Stimulated activated CD8-positive, alpha-beta memory T cell treated with anti-CD3 and anti-CD28 coated beads, Interleukin-2, amount 100 ng/mL, for 48 hours (primary cell): ENCODE data around the gene RAPH1.
"Not testable (repeated sequence)": the region's sequence is repeated elsewhere in the genome, so short reads cannot be mapped to it uniquely, and the experiment has no call there.

Experiments
- DNase-seq, 2 donors: peaks; one replicate each; pipeline ENCODE4 v3.0.0-alpha.2; 2020; ENCODE audit warnings: low read depth in 2 of 2

The RAPH1 gene

GRCh38 chr2:203431391-203432185, 103.5 kb downstream of the RAPH1 start:
- DNase-seq: no peak

- DNase-seq: not testable (repeated sequence)
Measured at GRCh38 chr2:203429643-203430042, 105.5 kb downstream of the RAPH1 start.

GRCh38 chr2:203427061-203427460, 108.0 kb downstream of the RAPH1 start:
- no peak for DNase-seq

GRCh38 chr2:203418271-203418670, 116.8 kb downstream of the RAPH1 start:
- DNase-seq: no peak

- DNase-seq: no peak
Measured at GRCh38 chr2:203413796-203414195, 121.3 kb downstream of the RAPH1 start.

DNA sequence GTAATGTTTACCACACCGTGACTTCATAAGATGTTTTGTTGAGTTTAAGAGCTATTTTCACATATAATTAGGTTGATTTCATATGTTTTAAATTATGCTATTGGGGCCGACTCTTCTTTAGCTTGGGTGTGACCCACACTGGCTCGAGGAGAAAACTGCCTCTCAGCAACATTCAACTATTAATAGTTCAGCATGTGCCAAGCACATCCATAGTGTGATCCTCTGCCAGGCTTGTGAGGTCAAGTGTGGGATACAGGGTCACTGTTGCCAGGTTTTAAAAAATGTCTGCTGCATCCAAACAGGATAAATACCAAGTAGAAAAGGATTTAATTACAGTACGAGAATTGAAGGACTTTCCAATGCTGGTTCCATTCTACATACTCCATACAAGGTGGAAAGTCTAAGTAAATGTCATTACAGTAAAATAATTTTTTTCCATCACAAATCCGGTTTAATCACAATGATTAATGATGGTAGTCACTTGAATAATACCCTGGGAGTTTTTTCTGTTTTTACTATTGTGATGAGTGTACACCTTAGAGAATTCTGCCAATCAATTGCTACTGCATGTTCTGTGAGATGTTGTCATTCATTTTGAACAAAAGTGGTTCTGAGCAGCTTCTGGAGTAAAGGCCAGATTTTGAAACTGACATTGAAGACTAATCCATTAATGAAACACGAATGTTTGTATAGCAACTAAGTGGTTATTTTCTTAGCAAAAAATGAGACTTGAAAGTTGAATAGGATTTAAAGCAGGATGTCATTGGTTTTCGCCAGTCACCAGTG, 122.4 kb downstream of the RAPH1 start:
- no peak for DNase-seq

GRCh38 chr2:203407496-203407895, 127.6 kb downstream of the RAPH1 start:
- DNase-seq: no peak

DNA sequence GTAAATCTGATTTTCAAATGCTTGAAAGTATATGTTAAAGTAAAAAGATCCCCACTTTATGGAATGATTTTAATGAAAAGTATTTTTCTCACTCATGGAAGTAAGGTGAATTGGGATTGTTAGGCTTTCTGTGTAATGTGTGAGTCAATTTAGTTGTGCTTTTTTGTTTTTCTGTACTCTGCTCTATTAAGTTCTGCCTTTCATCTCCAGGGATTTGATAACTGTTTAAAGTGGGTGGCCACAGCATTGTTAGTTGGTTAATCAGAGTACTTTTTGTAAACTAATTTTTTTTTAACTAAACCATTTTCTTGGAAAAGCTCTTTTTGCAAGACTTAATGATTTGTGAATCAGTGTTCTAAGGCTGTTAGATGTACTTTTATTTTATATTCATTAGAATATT, 130.1 kb downstream of the RAPH1 start:
- DNase-seq: no peak

DNA sequence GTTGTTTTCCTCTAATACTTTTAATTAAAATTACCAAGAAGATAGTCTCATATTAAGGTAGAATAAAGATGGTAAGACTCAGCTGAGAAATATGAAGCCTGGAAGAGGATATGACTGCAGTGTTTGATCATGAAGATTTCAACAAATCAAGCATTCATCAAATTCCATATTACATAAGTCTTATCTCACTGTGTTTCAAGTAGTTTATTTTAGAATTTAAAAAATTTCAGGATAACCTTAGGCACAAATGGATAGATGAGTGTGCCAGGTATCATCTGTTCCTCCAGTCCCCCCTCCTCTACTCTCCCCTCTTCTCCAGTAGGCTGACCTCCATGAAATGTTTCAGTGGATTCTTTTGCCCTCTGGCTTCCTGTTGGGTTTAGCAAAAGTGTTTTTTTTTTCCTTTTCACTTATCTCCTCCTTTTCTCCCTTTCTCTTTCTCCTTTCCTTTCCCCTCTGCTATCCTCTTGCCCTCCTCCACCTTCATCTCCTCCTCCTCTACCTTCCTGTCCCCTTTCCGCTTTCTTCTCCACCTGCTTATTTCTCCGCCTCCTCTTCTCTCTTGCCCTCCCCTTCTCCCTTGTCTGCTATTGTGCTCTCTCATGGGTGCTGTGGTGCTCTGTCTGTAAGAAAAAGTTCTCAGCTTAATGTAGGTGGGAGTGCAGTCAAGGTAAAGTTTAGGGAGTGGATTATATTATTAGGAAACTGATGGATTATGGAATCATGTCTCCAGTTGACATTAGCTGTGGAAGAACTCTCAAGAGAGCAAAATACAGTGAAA, 134.1 kb downstream of the RAPH1 start:
- no peak for DNase-seq

DNA sequence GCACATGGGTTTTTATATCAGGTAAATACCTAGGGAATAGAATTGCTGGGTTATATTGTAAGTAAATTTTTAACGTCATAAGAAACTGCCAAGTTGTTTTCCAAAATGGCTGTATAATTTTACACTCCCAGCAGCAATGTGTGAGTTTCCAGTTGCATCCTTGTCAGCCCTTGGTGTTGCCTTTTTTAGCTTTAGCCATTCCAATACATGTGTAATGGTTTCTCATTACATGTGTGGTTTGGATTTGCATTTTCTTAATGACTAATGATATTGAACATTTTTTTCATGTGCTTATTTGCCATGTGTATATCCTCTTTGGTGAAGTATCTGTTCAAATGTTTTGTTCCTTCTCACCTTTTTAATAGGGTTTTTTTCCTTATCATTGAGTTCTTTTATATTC, 136.1 kb downstream of the RAPH1 start:
- DNase-seq: no peak

DNA sequence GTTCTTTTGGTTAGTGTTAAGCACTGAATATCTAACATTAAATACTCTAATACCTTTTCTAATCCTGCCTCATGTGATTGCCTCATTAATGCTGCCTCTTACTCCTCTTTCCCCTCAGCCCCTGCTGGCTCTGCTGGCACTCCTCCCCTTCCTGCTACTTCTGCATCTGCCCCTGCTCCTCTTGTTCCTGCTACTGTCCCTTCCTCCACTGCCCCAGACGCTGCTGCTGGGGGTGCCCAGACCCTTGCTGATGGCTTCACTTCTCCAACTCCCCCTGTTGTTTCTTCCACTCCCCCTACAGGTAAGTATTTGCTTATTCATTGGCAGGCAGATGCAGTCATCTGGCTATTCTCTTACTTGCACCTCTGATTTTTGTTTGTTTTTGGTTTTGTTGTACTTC, 138.4 kb downstream of the RAPH1 start:
- DNase-seq: no peak

GRCh38 chr2:203395858-203396257, 139.2 kb downstream of the RAPH1 start:
- no peak for DNase-seq

DNA sequence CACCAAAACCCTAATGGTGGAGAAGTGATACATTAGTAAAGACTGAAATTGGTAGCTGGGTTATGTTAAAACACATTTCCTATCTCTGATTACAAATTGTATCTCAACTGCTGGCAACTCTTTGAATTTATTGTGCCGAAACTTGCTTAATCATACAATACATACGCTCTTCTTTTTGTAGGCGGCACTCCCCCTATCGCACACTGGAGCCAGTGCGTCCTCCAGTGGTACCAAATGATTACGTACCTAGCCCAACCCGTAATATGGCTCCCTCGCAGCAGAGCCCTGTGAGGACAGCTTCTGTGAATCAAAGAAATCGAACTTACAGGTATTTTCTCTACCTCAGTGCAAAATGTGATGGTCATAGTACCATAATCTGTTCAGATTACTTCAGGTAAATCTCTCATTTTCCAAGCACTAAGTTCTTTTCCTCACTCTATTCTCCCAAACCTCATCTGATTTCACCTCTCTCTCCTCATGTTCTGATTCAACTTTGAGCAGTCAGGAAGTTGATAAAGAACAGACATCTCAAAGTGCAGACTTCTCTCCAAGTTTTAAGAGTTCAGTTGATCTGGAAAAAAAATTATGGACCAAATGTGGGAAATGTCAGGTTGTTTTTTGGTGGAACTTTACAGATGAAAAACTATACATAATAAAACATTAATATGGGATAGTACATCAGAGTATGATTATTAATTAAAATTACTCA, 140.4 kb downstream of the RAPH1 start:
- no peak for DNase-seq

- DNase-seq: not testable (repeated sequence)
Measured at GRCh38 chr2:203388153-203388552, 146.9 kb downstream of the RAPH1 start.

- no peak for DNase-seq
Measured at GRCh38 chr2:203383038-203383437, 152.1 kb downstream of the RAPH1 start.

- DNase-seq: no peak
Measured at GRCh38 chr2:203379156-203379555, 155.9 kb downstream of the RAPH1 start.

- no peak for DNase-seq
Measured at GRCh38 chr2:203376173-203376572, 158.9 kb downstream of the RAPH1 start.

DNA sequence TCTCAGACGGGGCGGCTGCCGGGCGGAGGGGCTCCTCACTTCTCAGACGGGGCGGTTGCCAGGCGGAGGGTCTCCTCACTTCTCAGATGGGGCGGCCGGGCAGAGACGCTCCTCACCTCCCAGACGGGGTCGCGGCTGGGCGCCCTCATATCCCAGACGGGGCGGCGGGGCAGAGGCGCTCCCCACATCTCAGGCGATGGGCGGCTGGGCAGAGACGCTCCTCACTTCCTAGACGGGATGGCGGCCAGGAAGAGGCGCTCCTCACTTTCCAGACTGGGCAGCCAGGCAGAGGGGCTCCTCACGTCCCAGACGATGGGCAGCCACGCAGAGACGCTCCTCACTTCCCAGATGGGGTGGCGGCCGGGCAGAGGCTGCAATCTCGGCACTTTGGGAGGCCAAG, 162.4 kb downstream of the RAPH1 start:
- DNase-seq: not testable (repeated sequence)

DNA sequence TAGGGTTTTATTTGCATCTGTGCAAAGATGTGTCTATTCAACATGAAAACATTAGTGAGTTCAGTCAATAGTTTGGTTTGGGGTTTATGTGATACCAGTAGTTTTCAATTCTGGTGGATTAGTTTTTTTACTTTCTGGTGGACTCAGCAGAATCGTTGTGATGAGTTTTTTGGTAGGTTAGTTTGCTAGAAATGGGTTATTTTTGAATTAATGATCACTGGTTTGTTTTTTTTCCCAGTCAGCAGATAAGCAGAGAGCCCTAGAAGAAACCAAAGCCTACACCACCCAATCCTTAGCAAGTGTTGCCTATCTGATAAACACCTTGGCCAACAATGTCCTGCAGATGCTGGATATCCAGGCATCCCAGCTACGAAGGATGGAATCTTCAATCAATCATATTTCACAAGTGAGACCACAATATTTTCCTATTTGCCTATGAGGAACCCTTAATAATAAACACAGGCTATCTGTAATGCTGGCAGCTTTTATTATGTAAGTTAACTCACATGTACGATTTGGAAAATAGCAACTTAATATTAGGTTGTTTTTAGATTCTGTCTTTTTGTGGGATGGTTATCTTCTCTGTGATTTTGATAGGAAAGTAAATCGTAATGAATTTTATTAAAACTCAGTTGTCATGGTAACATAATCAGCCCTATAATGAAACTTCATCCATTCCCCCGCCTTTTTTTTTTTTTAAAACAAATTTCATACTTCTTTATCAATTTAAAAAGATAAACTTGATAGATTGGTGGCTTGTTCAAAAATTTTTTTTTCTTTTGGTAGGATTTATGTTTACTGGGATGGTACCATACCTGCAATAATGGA, 168.2 kb downstream of the RAPH1 start:
- no peak for DNase-seq

DNA sequence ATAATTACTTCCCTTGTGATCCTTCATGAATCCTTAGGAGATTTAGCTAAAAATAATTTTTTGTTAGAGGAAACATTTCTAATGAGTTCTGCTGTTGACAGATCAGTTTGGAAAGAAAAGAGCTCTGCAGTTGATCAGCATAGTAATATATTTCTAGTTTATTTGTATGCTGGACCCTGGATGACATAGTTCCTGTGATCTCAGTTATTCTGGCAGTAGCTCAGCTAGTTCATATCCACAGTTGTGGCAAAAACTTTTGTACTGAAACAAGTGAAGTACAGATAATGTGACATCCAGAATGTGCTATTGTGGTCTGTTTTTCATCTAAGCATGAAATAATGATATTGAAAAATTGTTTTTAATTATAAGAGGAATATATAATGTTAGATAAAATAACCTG, 173.2 kb downstream of the RAPH1 start:
- no peak for DNase-seq

DNA sequence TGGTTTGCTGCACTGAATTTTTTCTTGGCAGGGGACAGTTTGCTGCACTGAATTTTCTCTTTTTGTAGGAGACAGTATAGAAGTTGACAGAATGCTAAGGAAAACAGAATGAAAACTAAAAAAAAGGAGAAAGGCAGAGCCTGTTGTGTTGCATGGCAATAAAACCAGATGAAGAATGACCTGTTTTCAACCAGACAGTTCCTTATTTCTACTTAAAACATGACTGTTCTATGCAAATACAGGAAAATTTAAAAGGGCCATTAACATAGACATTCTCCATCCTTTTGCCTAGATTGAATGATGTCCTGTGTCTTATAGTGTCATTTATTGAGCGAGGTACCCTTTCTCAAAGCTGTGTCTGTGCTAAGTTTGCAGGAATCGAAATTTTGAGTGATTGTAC, 173.6 kb downstream of the RAPH1 start:
- no peak for DNase-seq
